GM12878 (cell line): Measurements from ENCODE around the gene MYOD1.

Experiments
- ATF3 ChIP-seq: IDR thresholded peaks from 2 replicates; pipeline ENCODE4 v1.6.1; 2011; ENCODE audit warnings: low read depth, mild to moderate bottlenecking, low read length, moderate library complexity, borderline replicate concordance; ENCODE audit errors: extremely low read depth
- CBX5 ChIP-seq: sonication (generic); IDR thresholded peaks from 2 replicates; pipeline ENCODE4 v1.6.1; 2016; ENCODE audit warnings: low read depth, moderate library complexity, mild to moderate bottlenecking, inconsistent platforms
- HDAC2 ChIP-seq: fragments of 200-600 bp; sonication (generic); IDR thresholded peaks from 2 replicates; pipeline ENCODE4 v1.6.1; 2017
- IRF4 ChIP-seq: IDR thresholded peaks from 2 replicates; pipeline ENCODE4 v1.6.1; 2011; ENCODE audit warnings: low read depth, low read length
- NKRF ChIP-seq: fragments of 450-650 bp; conservative IDR thresholded peaks from 2 replicates; pipeline ENCODE4 v1.6.1; 2017; ENCODE audit warnings: mild to moderate bottlenecking, moderate library complexity
- POLR2A ChIP-seq: IDR thresholded peaks from 2 replicates; pipeline ENCODE4 v1.6.1; 2011; ENCODE audit warnings: low read depth, mild to moderate bottlenecking, low read length
- RBBP5 ChIP-seq: fragments of 200-600 bp; sonication (generic); conservative IDR thresholded peaks from 2 replicates; pipeline ENCODE4 v1.6.1; 2016
- TF ChIP-seq, protein P1 (sequence below): fragments of 450-650 bp; IDR thresholded peaks from 2 replicates; pipeline ENCODE4 v1.6.1; 2017; ENCODE audit warnings: mild to moderate bottlenecking, moderate library complexity
- TF ChIP-seq, protein P2 (sequence below), 3 experiments: IDR thresholded peaks in 2 of 3; conservative IDR thresholded peaks in 1 of 3; 2 replicates each; pipeline ENCODE4 v1.5.1; 2011; ENCODE audit warnings: low read depth in 3 of 3, low read length in 3 of 3, mild to moderate bottlenecking in 3 of 3, control low read depth in 2 of 3, moderate library complexity in 2 of 3, inconsistent platforms in 1 of 3, mixed read lengths in 1 of 3; ENCODE audit not compliant: control insufficient read depth in 2 of 3, insufficient read depth in 1 of 3; ENCODE audit errors: extremely low read depth in 1 of 3

DNA sequence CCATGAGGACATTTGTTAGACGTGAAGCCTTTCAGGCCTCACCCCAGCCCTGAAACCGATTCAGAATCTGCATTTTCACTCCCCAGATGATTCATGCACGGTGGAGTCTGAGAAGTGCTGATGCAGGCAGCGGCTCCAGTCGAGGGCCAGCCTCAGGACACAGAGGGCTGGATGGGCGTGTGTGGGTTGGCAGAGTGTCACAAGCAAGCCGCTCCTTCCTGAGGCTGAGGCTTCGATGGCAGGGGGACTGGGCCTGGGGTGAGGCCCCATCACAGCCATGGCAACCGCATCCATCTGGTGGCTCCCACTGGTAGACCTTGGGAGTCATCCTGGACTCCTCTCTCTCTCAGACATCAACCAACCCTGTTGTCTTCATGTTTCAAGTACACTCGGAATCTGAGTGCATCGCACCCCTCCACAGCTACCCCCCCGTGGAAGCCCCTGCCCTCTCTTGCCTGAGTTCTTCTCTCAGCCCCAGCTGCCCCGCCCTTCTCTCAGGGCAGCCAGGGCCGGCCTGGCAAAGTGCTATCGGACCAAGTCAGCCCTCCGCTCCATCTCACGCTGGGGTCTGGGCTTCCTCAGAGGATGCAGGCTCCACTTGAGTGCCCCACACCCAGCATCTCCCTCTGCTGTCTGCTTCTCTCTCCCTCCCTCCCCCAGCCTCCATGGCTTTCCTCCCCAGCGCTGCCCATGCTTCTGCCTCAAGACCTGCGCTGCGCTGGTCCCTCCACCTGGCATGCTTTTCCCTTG lies 25.8 kb downstream of the MYOD1 start:
- TF ChIP-seq, protein P1, sequence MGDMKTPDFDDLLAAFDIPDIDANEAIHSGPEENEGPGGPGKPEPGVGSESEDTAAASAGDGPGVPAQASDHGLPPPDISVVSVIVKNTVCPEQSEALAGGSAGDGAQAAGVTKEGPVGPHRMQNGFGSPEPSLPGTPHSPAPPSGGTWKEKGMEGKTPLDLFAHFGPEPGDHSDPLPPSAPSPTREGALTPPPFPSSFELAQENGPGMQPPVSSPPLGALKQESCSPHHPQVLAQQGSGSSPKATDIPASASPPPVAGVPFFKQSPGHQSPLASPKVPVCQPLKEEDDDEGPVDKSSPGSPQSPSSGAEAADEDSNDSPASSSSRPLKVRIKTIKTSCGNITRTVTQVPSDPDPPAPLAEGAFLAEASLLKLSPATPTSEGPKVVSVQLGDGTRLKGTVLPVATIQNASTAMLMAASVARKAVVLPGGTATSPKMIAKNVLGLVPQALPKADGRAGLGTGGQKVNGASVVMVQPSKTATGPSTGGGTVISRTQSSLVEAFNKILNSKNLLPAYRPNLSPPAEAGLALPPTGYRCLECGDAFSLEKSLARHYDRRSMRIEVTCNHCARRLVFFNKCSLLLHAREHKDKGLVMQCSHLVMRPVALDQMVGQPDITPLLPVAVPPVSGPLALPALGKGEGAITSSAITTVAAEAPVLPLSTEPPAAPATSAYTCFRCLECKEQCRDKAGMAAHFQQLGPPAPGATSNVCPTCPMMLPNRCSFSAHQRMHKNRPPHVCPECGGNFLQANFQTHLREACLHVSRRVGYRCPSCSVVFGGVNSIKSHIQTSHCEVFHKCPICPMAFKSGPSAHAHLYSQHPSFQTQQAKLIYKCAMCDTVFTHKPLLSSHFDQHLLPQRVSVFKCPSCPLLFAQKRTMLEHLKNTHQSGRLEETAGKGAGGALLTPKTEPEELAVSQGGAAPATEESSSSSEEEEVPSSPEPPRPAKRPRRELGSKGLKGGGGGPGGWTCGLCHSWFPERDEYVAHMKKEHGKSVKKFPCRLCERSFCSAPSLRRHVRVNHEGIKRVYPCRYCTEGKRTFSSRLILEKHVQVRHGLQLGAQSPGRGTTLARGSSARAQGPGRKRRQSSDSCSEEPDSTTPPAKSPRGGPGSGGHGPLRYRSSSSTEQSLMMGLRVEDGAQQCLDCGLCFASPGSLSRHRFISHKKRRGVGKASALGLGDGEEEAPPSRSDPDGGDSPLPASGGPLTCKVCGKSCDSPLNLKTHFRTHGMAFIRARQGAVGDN, result no peak
- TF ChIP-seq POLR2A (no peak), RBBP5 (no peak), CBX5 (no peak), NKRF (no peak), ATF3 (no peak), IRF4 (no peak), HDAC2 (no peak)
- TF ChIP-seq, protein P2, sequence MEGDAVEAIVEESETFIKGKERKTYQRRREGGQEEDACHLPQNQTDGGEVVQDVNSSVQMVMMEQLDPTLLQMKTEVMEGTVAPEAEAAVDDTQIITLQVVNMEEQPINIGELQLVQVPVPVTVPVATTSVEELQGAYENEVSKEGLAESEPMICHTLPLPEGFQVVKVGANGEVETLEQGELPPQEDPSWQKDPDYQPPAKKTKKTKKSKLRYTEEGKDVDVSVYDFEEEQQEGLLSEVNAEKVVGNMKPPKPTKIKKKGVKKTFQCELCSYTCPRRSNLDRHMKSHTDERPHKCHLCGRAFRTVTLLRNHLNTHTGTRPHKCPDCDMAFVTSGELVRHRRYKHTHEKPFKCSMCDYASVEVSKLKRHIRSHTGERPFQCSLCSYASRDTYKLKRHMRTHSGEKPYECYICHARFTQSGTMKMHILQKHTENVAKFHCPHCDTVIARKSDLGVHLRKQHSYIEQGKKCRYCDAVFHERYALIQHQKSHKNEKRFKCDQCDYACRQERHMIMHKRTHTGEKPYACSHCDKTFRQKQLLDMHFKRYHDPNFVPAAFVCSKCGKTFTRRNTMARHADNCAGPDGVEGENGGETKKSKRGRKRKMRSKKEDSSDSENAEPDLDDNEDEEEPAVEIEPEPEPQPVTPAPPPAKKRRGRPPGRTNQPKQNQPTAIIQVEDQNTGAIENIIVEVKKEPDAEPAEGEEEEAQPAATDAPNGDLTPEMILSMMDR (IDR thresholded peaks at IDR 0.05 in 2 of 3, conservative IDR thresholded peaks at IDR 0.05 in 1 of 3; ENCODE audit: control insufficient read depth in 2 of 3, extremely low read depth in 1 of 3, insufficient read depth in 1 of 3, low read depth in 3 of 3, low read length in 3 of 3), result no peak
